DMS53 treated with DMSO at 0.1 percent for 48 hours (cell line): ENCODE results near the gene ZIC2.

Experiments
- DNase-seq: peaks from one replicate; lab custom pipeline; 2025; ENCODE audit not compliant: unreplicated experiment; lab: John Stamatoyannopoulos, UW

The ZIC2 gene

DNA sequence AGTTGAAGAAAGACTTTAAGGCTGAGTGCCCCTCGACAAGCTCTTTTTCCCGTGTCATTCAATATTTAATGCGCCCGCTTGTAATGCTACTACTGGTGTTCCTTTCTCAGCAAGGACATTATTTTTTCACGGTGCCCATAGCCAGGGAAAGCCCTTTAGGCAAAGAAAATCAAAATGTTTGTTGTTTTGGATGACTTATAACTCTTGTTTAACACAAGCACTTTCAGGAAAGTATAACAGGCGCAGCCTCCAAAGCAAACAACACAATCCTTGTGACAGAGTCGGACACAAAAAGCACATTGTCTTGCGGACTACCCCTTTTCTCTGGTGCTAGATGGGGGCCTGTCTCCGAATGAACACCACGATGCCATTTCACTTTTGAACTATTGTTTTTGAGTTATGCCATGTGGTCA lies 22.5 kb upstream of the ZIC2 start:
- DNase-seq = no peak

DNA sequence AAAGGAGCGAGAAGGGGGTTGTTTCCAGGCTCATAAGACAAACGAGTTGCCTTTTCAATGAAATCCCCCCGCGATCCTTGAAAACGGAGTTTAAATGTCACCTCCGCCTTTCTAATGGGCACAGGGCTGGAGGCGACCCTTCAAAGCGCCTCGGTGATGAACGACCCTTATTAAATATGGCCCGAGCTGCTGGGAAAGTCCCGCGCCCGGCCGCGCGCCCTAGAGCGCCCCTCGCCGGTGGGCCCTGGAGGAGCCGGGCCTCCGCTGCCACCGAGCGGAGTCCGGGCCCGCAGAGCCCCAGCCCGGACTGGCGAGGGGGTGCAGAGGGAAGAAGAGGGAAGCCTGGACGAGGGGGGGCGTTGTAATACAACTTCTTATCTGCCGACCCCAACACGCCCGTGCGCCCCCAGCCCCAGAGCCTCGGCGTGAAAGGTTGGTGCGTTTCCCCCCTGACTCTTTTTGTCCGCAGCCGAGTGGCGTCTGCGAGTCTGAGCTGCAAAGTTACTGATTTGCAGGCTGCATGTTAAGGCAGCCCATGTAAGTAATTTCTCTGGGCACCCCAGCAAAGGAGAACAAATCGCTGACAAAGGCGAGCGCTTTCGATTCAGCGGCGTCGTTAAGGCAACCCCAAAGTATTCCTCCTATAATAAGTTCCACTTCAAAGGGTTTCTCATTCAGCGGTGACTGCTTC lies 21.9 kb upstream of the ZIC2 start:
- DNase-seq = no peak

DNA sequence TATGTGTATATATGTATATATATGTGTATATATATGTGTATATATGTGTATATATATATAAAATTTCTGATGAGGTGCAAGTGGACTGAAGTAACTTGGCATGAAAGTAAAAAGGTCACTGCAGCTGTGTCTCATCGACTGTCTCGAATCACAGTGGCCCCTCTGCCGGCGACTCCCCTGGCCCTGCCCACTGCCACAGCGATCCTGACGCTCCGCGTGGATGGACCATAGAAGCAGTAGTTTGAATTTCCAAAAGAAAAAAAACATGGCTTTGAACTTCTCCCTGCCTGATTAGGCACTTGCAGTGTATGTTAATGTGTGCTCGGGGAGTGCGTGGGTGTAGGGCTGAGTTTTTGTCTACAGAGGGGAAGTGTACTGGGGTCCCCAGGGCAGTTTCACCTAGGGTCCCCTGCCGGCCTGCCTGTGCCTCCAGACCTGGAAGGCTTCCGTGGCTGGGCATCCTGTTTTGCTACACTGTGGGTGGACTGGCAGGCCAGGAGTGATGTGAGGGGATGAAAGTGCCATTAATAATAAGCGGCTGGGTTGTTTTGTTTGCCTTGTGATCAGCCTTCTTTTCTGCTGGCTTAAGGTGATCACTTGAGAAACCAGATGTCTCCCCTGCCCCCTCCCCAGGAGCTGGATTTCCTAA lies 20.8 kb upstream of the ZIC2 start:
- DNase-seq = no peak

DNA sequence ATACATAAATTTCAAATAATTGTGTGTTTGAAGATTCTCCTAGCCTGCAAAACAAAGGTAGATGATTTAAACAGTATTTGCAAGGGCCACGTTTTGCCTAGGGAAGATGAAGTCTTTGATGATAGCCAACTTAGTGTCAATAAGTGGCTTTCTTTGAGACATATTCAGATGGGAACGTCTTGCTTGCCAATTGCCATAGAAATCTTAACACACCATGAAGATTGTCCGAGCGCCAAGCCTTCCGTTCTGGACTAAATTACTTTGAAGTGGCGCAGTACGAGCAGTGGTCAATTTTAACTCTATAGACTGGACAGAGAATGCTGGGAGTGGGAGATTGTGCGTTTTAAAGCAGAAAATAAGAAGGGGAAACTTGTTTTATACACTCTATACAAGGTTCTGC lies 19.9 kb upstream of the ZIC2 start:
- DNase-seq = no peak

DNA sequence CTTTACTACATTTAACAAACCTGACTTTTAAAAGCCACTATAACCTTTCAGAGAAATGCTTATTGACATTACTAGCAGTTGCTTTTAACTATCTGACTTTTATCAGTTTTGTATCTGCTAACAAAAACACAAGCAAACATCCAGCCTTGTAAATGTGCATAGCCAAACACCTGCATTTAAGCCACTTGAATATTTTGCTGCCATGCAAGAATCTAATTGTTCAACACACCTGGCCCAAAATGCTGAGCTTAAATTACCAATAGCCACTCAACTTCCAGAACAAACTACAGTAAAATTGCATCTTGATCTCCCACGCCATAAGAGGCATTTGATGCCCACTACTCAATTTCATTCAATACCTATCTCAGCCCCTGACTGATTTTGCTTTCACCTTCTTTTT lies 19.3 kb upstream of the ZIC2 start:
- DNase-seq = no peak

DNA sequence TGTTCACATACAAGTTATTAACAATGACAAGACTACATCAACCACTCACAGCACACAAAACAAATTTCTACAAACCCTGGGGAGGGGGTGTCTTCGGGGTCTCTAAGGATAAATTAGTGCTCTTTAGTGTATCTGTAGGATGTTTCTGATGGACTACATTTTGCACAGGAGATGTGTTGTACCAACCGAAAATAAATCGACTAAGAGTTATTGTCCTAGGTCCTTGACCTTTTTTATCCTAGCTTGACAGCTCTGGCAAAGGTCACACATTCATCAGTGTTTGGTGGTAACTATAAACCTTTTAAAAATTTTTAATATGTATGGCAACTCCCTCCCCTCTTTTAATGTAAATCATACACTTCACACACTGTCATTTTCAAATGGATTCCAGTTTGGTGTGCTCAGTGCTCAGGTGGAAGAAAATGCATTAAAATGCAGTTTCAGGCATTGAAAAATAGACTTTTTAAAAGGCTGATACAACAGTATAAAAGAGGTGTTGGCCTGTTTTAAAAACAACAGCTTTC lies 17.7 kb upstream of the ZIC2 start:
- DNase-seq = no peak

DNA sequence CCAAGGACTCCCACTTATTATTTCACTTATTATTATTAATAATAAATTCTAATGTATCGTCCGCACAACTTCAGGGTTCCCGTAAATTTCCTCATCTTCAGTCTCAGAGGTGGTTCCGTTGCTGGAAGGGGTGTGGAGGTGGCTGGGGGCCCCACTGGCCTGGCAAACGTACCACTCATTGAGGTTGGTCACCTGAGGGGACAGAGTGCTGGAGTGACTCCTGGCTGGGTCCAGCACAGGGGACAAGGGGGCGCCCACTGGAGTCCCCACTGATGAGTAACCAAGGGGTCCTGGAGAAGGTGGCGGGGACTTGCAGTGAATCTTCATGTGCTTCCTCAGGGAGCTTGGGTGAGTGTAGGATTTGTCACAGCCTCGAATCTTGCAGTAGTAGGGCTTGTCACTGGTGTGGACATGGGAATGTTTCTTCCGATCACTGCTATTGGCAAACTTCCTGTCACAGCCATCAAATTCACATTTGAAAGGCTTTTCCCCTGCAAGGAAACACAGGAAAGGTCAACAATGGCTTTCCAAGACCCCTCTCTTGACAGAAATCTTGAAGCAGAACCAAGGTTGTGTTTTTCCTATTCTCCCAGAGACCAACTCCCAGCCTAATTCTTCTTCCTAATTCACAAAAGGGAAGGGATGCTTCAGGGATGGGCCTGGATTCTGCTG lies 16.1 kb upstream of the ZIC2 start:
- no peak for DNase-seq

DNA sequence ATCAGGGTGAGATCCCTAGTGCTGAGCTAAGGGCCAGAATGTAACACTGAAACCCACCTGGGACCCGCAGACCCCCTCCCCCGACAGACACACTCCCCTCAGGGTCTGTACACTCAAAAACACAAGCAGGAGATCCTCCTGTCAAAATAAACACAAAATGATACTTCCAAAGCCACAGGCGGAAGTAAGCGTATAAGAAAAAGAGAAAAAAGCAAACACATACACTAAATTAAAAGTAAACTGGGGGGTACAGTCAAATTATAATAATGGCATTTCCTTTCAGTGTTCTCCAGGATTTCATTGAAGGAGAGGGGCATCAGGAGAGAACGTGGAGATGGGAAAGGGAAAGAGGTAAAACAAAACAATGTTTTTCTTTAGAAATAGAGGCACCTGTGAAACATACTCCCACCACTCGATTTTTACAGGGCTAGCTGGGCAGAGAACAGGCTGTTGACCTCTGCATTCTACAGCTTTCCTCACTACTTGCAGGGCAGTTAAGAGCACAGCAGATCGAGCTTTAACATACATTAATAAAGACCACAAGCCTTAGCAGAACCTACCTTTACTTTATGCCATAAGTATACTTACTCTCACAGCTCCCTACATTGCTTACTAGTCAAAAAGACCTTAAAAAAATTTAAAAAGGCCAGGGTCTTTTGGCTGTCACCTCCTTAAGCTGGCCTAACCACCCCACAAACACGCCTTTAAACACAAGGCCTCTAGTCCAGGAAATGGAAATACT lies 15.3 kb upstream of the ZIC2 start:
- DNase-seq = no peak

DNA sequence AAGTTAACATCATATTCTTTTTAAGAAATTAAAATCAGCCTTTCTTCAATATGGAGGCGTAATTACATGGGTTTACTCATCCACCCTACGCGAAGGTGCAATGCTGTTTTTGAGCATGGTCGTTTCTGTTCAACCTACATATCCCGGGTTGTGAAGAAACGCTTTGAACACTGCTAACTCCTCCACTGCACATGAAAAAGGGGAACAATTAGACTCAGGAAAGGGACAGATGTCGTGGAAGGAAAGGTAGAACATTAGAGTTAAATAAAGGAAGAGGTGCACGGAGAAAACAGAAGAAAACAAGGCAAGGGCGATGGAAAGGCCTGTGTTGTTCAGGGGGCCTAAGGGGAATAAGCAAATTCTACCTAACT lies 14.1 kb upstream of the ZIC2 start:
- DNase-seq = no peak

DNA sequence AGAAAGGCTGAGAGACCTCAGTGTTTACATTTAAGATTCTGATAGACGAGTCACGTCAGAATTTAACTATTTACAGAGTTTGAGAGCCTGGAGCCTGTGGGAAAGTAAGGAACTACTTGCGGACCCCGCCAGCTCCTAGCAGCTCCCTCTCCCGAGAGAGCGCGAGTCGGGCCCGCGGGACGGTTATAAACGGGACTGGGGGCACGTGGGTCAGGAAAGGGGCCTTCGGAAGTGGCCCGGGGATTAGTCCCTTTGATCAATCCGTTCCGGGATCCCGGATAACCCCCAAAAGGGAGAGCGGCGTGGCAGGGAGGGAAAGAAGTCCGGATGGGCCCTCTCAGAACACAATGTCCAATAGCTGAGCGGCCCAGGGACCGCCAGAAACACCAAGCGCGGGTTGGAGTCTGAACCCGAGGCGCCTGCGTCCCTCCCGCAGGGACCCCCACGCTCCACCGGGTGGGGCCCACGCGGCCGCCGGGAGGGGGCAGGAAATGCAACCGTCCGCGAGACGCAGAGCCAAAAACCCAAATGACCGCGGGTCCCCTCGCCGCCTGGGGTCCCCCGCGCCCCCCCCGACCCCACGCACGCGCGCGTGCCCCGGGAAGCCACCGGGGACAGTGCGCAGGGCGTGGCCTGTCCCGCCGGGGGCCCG lies 13.6 kb upstream of the ZIC2 start:
- DNase-seq = no peak

DNA sequence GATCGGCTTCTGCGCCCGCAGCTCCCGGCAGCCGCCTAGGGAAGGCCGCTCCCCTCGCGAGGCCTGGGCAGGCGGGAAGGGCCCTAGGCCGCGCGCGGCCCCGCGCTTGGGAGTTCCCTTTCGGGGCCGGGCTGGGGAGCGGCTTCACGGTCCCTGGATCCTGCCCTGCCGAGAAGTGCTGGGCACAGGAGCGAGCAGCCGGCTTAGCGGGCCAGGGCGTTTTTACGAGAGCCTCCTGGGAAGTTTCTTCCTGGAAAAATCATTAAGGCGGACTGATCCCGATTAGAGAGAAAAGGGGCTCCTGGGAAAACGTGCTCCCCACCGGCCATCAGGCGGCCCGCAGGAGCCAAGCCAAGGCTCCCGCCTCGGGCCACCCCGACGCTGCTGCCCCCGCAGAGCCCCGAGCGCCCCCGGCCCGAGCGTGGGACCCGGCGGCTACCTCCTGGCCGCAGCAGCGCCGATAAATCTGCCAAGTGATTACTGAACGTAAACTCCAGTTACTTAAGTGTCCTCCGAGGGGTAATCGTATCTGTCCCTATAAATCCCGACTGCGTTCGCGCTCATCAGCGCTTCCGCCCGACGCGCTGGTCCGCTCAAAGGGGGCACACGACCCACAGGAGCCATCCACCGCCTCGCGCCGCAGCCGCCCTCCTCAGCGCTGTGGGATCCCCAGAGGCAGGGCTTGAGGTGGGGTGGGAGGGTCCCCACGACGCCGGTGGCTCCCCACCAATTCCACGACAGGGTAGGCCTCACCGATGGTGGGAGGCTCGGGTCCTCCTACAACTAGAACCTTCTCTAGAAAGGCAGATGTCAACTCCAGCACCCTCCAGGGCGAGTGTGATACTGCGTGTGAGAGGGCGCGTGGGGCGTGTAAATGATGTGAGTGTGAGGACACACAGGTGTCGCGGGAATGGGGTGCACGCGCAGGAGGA lies 12.8 kb upstream of the ZIC2 start:
- no peak for DNase-seq

DNA sequence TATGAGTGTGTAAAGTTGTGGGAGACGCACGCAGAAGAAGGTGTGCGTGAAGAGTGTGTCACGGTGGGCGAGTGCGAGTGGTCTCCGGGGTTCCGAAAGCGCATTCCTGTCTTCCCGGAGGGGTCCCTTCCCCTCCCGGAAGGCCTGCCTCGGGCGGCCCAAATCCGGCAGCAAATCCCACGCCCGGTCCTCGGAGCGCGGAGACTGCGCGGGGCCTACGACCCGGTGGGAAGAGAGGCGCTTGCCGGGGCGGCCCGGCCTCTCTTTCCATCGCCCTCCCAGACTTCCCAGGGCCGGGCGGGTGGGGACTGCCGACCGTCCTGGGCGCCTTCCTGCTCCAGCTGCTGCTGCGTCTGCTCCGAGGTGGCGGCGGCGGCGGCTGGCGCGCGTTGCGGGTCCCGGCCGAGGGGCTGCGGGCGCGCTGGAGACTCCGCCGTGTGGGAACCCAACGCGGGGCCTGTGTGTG lies 12.1 kb upstream of the ZIC2 start:
- no peak for DNase-seq

DNA sequence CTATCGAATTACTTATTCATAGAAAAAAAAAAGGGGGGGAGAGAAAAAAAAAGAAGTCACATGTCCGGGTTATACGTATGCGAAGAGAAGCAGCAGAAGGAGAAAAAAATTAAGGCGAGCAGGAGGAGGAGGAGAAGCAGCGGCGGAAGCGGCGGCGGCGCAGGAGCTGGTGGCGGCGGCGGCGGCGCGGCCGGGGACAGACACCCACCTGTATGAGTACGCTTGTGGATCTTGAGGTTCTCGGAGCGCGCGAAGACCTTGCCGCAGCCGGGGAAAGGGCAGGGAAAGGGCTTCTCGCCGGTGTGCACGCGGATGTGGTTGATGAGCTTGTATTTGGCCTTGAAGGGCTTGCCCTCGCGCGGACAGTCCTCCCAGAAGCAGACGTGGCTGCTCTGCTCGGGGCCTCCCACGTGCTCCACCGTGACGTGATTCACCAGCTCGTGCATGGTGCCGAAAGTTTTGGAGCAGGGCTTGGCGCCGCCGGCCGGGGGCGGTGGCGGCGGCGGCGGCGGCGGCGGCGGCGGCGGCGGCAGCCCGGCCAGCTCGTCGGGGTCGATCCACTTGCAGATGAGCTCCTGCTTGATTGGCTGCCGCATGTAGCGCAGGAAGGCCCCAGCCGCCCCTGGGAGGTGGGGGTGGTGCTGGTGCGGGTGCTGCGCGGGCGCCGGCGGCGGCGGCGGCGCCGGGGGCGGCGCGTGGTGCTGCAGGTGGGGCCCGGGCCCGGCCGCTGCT lies 11.5 kb upstream of the ZIC2 start:
- DNase-seq = no peak

DNA sequence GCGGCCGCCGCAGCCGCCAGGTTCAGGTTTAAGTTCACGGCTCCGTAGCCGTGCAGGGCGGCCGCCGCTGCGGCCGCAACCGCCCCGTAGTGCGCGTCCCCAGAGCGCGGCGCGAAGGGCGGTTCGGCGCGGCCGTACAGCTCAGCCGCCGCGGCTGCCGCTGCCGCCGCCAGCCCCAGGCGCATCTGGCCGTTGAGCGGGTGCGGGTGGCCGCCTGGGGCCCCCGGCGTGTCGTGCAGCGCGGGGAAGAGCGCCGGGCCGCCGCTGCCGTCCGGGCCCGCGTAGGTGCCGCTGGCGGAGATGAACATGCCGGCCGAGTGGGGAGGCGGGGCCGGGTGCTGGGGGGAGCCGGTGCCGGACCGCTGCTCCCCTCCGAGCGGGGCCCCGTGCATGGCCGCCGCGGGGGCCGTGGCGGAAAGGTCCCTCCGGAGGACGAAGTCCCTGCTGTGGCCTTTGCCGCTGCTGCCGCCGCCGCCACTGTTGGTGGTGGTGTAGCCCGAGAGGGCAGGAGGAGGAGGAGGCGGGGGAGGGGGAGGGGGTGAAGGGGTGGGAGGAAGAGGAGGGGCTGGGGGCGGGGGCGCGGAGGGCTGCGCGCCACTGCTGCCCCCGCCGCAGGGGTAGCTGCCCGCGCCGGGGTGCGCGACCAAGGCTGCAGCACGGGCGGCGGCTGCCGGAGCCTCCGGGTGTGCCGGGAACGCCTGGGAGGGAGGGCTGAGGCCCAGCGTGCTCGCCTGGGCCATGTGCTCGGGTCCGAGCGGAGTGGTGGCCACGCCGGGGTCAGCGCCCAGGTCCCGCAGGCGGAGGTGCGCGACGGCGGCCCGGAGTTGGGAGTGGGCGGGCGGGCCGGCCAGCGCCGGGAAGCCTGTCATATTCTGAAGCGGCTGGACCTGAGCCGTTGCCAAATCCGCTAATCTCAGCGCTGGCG lies 10.7 kb upstream of the ZIC2 start:
- DNase-seq = no peak

DNA sequence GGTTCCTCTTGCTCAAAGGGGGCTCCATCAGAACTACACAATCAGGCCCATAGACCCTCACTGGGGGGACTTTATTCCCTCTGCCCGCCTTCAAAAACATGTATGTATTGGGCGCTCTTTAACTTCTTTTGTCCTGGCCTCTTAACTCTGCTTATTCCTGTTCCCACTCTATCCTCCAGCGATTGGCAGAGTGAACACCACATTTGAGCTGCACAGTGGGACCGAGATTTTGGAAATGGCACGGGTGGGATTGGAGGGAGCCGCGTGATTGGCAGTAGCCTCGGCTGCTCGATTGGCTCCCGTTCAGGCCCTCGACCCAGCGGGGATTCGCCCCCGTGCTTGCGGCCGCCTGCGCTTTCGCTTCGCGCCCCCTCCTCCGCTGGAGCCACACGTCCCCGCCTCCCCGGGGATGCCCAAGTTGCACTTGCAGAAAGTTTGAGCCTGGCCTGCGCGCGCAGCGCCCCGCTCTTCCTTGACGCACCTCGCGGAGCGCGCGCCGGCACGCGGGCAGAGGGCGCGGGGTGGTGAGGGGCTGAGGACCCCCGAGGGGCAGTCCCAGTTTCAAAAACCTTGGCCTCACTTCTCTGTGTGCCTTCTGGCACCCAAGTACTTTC lies 9.9 kb upstream of the ZIC2 start, which contains the start of gene ZIC5:
TSS of gene ZIC5 (minus strand) at position 192 of the 614 bp plus-strand sequence. CDS start at position 28, 164 bp downstream.
- no peak for DNase-seq

DNA sequence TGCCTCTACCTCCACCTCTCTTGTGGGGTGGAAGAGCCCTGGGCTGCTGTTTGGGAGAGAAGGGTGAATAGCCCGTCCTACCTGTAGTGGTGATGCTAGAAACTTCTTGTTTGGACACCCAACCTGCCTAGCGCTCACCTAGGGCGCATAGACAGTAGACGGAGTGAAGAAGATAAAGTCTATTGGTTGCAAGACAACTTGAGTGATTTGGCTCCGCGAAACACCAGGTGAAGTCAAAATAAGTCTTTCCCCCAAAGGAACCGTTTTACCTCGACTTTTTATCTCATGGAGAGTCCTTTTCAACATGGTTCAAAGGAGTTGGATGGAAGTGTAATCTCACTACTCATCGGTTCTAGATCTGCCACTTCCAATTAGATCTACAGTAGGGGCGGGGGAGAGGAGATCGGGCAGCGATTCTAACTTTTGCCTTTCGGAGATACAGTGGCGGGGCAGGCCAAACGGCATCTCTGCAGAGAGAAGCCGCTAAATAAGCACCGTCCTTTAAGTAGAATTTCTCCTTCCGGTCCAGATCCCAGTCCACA lies 9.3 kb upstream of the ZIC2 start:
- no peak for DNase-seq

DNA sequence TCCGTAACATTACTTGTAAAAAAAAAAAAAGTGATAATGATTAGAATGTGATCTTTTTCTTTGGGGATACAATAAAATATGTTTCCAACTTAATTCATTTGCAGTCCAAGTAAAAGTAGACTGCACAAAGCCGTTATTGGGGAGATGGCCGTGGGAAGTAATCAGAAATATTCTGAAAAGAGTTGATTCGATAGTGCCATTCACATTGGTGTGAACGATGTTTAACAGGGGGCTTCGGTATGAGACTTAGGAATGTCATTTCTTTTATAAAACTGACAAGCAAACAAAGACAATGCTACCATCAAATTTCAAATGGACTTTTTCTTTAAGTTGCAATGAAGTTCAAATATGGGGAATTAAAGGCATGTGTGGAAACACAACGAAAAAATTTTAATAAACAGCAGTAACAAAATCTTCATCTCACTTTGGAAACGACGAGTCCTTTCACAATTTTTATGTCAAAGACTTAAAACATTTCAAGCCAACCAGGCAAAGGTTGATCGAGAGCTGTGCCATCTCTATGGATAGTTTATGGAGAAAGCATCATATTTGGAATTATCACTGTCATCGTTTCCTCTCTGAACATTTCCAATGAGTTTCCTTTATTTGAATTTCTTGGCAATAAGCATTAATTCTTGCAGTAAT lies 8.3 kb upstream of the ZIC2 start:
- no peak for DNase-seq
